ENCODE results near the gene CCDC177. TPM values are rescaled to one million over a fixed set of nuclear protein-coding genes. Genes with fewer than 3 reads are reported as not detected.

Gene CCDC177
- total and polyA plus RNA-seq, 2 experiments from 2014 or later: 0.23 TPM; not detected in 1

GRCh38 chr14:69551511-69551910 lies 23.2 kb downstream of the CCDC177 start:
- TF ChIP-seq EZH2phosphoT487 (IDR thresholded peaks at IDR 0.05; ENCODE audit: low read depth, severe bottlenecking, unreplicated experiment) (no peak), CTCF (IDR thresholded peaks at IDR 0.05; ENCODE audit: poor library complexity) (no peak), EZH2 (IDR thresholded peaks at IDR 0.05; ENCODE audit: borderline replicate concordance) (no peak)
- no peaks in the 10 kb centered on the region for H4K20me1 ChIP-seq (ENCODE audit: insufficient read depth, poor library complexity, severe bottlenecking)
- H3K4me1 ChIP-seq (ENCODE audit: insufficient read depth): peaks cover 4% of the 10 kb centered on the region
- H3K9me3 ChIP-seq (ENCODE audit: low read depth): no peaks in the 10 kb centered on the region
- H3K4me2 ChIP-seq: no peak overlapping the region
- no peak for DNase-seq (ENCODE audit: low spot score)
- H3K9me2 ChIP-seq (replicated peaks; ENCODE audit: insufficient read depth): no peaks in the 10 kb centered on the region
- no peak overlapping the region for H2AFZ ChIP-seq
- peaks cover 10% of the 10 kb centered on the region for H3K27me3 ChIP-seq
- no peaks in the 10 kb centered on the region for H3K79me2 ChIP-seq
- WGBS (ENCODE audit: low lambda C conversion rate, missing lambda C conversion rate): 67% methylated on average over 2 of the region's 2 CpGs
- no peak overlapping the region for H3K27ac ChIP-seq
- no peak overlapping the region for H3K4me3 ChIP-seq
- no peaks in the 10 kb centered on the region for H3K36me3 ChIP-seq (replicated peaks; ENCODE audit: insufficient read depth, low read depth)

- no peak overlapping the region for H3K27ac ChIP-seq
- H3K79me2 ChIP-seq: no peaks in the 10 kb centered on the region
- peak overlapping the region; percentile 77 for H3K4me2 ChIP-seq
- no peaks in the 10 kb centered on the region for H4K20me1 ChIP-seq (ENCODE audit: insufficient read depth, poor library complexity, severe bottlenecking)
- no peak for DNase-seq (ENCODE audit: low spot score)
- H3K9me3 ChIP-seq (ENCODE audit: low read depth): no peaks in the 10 kb centered on the region
- no peaks in the 10 kb centered on the region for H3K36me3 ChIP-seq (replicated peaks; ENCODE audit: insufficient read depth, low read depth)
- TF ChIP-seq EZH2 (IDR thresholded peaks at IDR 0.05; ENCODE audit: borderline replicate concordance): no peak
- TF ChIP-seq CTCF (IDR thresholded peaks at IDR 0.05; ENCODE audit: poor library complexity): no peak
- no peak for TF ChIP-seq EZH2phosphoT487 (IDR thresholded peaks at IDR 0.05; ENCODE audit: low read depth, severe bottlenecking, unreplicated experiment)
- H2AFZ ChIP-seq: no peak overlapping the region
- peaks cover 4% of the 10 kb centered on the region for H3K4me1 ChIP-seq (ENCODE audit: insufficient read depth)
- H3K4me3 ChIP-seq: no peak overlapping the region
- no peaks in the 10 kb centered on the region for H3K9me2 ChIP-seq (replicated peaks; ENCODE audit: insufficient read depth)
- H3K27me3 ChIP-seq: peaks cover 10% of the 10 kb centered on the region
- WGBS (ENCODE audit: low lambda C conversion rate, missing lambda C conversion rate): 94% methylated on average over 8 of the region's 8 CpGs
Measured at GRCh38 chr14:69548566-69548965, 26.1 kb downstream of the CCDC177 start.

GRCh38 chr14:69547701-69548348 lies 26.8 kb downstream of the CCDC177 start:
- H3K27me3 ChIP-seq: peaks cover 10% of the 10 kb centered on the region

More at GRCh38 chr14:69547701-69548348, 26.8 kb downstream of the CCDC177 start:
- H3K27ac ChIP-seq: no peak overlapping the region
- H2AFZ ChIP-seq: peak overlapping the region; percentile 36
- WGBS (ENCODE audit: low lambda C conversion rate, missing lambda C conversion rate): 5% methylated on average over 45 of the region's 46 CpGs
- peaks cover 4% of the 10 kb centered on the region for H3K4me1 ChIP-seq (ENCODE audit: insufficient read depth)
- no peaks in the 10 kb centered on the region for H3K9me2 ChIP-seq (replicated peaks; ENCODE audit: insufficient read depth)
- H4K20me1 ChIP-seq (ENCODE audit: insufficient read depth, poor library complexity, severe bottlenecking): no peaks in the 10 kb centered on the region
- H3K4me3 ChIP-seq: no peak overlapping the region
- no peaks in the 10 kb centered on the region for H3K36me3 ChIP-seq (replicated peaks; ENCODE audit: insufficient read depth, low read depth)
- TF ChIP-seq EZH2phosphoT487 (IDR thresholded peaks at IDR 0.05; ENCODE audit: low read depth, severe bottlenecking, unreplicated experiment) (no peak), CTCF (IDR thresholded peaks at IDR 0.05; ENCODE audit: poor library complexity) (peak; percentile 80)
- H3K9me3 ChIP-seq (ENCODE audit: low read depth): no peaks in the 10 kb centered on the region
- DNase-seq (ENCODE audit: low spot score): peak; percentile 61
- no peaks in the 10 kb centered on the region for H3K79me2 ChIP-seq
- peak overlapping the region; percentile 77 for H3K4me2 ChIP-seq

All from hepatocyte (in vitro differentiated cells).